ENCODE results near the gene SYDE2.
"Not testable (repeated sequence)": the region's sequence is repeated elsewhere in the genome, so short reads cannot be mapped to it uniquely, and the experiment has no call there.

The SYDE2 gene

DNA sequence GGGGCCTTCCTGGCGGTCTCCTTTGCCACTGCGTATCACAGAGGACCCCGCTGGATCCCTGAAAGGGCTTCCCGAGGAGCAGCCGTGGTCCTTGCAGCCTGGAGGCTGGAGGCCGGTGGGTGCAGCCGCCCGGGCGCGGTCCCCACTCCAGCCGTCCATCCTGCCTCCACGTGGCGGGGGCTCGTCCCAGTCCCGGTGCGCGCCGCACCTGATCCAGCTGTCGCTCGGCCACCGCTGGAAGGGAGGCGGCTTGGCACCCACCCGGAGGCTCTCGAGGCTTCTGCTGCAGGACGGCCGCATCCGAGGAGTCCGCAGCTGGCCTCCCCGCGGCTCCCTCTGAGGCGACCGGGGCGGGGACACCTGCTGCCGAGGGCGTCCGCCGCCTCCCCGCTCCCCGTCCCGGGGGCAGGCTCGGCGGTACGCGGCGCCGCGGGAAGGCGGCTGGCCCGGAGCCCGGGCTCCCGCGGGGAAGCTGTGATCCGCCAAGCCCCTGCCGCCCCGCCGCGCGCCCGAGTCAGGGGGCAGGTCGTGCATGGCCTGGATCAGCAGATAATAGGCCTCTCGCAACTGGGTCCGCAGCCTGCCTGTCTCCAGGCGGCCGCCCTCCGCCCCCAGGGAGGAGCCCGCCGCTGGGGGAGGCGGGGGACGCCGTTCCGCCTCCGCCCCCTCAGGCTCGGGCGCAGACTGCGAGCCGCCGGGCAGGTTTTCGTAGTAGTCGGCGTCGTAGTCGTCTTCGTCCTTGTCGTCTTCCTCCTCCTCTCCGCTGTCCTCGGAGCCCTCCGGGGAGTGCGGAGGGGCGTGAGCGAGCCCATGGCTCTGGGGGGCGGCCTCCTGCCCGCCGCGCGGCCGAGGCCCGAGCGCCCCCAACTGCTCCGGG, at the start of gene SYDE2:
Gene SYDE2 (minus strand): TSS at position 554 of the 877 bp plus-strand sequence. CDS start 20 bp downstream, at position 534.
- DNase-seq = peak; percentile 81

DNA sequence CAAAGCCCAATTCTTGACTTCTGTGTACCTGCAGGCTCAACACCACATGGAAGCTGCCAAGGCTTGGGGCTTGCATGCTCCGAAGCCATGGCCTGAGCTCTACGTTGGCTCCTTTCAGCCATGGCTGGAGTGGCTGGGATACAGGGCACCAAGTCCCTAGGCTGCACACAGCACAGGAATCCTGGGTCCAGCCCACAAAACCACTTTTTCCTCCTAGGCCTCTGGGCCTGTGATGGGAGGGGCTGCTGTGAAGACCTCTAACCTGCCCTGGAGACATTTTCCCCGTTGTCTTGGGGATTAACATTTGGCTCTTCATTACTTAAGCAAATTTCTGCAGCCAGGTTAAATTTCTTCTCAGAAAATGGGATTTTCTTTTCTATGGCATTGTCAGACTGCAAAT, 48.2 kb upstream of the SYDE2 start:
- not testable (repeated sequence) for DNase-seq

GRCh38 chr1:85245891-85246290, 45.1 kb upstream of the SYDE2 start:
- no peak for DNase-seq

GRCh38 chr1:85245456-85245855, 44.6 kb upstream of the SYDE2 start:
- no peak for DNase-seq

DNA sequence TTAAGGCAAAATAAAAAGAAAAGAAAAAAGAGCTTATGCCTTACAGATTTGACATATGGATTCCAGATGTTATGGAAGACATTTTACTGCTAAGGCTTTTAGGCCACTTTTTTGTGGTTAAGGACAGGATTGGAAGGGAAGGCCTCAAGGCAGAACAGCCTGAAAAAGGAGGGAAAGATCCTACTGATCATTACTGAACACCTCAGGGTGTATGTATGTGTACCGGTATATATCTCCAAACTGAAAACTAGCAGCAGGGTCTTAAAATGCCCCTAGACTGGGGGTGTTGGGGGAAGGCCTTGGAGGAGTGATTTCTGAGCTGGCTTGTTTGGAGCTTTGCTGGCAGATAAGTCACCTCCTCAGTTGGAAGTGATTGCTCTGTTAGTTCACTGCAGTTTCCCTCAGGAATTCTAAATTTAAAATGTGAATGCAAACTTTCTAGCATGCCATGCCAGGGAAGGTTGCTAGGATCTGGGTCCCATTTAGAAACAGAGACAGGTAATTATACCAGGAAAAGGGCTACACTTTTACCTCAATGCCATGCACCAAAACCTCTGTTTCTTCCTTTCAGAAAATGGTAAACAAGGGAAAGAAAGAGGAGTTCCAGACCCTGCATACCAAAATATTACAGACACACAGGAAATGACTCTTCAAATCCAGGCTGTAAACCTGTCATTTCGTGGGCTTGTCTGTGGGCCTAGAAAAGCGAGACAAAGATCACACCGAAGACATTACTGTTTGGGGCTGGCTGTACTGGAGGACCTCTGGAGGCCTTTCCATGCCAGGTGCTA, 43.6 kb upstream of the SYDE2 start:
- peak; percentile 28 for DNase-seq

GRCh38 chr1:85243372-85243771, 42.6 kb upstream of the SYDE2 start:
- DNase-seq = peak; percentile 22

- DNase-seq = no peak
Measured at GRCh38 chr1:85240643-85241042, 39.8 kb upstream of the SYDE2 start.

GRCh38 chr1:85240174-85240601, 39.4 kb upstream of the SYDE2 start:
- DNase-seq = peak; percentile 44

DNA sequence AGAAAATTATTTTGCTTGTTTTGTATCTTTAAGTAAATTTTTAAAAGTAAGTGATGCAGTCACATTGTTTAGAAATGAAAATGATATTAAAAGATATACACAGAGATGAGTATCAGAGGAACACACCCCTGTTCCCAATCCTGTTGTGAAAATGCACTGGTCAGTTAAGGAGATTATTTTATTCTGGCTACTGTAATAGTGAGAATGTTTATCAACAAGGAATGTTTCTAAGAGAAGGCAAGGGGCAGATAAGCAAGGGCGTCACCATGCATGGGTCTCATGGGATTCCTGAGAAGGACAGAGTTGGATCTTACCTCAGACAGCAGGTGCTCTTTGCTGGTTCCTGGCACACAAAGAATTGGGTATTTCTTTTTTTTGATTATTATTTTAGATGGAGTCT, 36.8 kb upstream of the SYDE2 start:
- DNase-seq = no peak

- DNase-seq = peak; percentile 19
Measured at GRCh38 chr1:85230305-85230977, 29.6 kb upstream of the SYDE2 start.

- DNase-seq = peak; percentile 81
Measured at GRCh38 chr1:85229574-85230097, 28.8 kb upstream of the SYDE2 start.

- no peak for DNase-seq
Measured at GRCh38 chr1:85228972-85229371, 28.2 kb upstream of the SYDE2 start.

DNA sequence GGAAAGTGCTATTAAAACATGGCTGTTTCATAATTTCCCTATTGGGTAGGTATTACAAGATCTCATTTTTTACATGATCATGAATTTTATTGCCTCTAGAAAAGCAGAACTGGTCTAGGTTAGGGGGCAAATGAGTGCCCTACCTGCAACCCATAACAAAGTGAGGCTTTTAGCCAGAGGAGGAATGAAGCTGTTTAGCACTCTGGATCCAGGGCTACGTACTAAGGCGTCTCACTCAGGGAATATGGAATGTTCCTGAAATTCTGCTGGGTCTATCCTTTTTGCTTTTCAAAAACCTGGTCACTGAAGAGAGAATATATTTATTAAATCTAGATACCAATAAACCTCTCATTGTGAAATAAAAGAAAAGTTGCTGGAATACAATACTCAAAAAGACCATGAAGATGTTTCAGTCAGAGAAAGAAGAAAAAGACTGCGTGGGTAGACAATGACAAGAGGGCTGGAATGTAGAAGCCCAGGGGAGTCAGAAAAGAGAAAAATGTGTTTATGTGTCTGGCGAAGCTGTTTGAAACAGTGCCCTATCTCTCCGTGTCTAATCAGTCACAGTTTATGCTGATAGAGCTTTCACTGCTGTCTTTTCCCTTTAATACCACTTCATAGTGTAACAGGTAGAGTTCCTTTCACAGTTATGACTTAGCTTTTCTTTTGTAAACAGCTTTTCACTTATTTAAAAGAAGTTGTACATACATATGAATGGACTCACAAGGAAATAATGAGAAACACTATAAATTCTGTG, 25.0 kb upstream of the SYDE2 start:
- DNase-seq = no peak

DNA sequence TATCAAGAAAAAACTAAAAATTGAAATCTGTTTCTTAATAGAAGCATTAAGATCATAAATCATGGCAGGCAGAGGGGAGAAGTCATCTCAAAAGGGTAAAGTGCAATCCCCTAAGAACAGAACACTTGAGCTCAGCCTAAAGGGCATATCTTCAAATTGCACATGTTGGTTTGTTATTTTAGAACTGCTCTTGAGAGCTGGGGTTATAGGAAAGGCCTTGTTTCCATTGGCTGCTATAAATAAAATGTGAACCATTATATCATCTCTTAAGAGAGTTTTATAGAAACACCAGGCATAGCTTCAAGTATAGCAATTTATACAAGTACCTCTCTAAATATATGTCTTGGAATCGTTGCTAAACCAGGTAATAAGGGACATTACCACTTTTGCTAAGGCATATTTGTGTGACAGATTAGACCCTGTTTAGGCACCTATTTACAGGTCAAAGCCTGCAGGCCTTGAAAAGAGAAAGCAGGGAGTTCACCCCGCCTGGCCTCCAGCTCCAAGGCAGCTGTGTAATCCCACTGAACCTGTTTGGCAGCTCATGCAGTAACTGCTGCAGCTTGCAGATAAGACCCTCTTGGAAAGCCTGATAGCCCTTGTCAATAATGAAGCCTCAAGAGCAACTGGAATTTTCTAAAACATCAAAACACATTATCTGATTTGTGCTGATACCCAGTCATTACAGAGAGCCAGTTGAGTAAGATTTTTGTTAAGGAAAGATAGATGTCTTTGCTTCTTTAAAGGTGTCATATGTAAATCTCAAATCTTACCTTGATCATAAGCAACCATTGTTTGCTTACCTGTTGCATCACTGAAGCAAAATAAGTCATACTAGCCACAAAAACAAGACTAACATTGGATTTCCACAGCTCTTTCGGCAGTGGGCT, 24.2 kb upstream of the SYDE2 start:
- peak; percentile 9 for DNase-seq

- DNase-seq = no peak
Measured at GRCh38 chr1:85224295-85224694, 23.5 kb upstream of the SYDE2 start.

DNA sequence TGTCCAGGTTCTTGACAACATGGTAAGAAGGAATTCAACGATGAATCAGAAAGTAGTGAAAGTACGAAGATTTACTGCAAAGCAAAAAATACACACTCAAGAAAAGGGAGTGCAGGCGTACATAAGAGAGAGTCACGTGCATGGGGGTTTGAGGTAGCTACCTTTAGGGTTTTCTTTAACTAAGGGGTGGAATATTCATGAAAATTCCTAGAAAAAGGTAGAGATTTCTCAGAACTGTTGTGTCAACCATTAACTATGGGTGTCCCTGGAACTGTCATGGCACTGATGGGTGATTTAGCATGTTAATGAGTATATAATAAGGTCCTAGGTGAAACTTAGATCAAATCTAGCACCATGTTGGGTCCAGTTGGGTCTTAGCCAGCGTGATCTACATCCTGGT, 22.5 kb upstream of the SYDE2 start:
- DNase-seq = no peak

DNA sequence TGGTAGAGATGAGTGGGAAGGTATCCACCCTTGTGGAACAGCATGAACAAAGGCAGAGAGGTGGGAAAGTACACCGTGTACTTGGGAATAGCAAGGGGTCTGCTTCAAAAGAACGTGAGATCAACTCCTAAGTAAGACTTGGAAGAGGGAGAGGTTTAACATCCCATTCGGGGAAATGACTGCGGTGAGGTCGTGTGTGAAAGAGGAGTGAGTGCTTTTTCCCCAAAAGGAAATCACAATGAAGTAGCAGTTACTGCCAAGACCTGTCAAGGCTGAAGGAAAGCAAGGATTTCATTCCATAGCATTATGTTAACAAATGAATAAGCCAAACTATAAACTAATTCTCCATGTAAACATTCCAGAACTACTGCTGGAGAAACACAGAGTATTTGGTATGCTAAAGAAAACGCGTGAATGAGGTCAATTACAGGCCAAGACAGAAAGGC, 20.0 kb upstream of the SYDE2 start:
- DNase-seq = no peak

- no peak for DNase-seq
Measured at GRCh38 chr1:85219853-85220610, 19.2 kb upstream of the SYDE2 start.

- no peak for DNase-seq
Measured at GRCh38 chr1:85216697-85217096, 15.9 kb upstream of the SYDE2 start.

- peak; percentile 71 for DNase-seq
Measured at GRCh38 chr1:85214654-85215053, 13.8 kb upstream of the SYDE2 start.
